ENCODE measurements around the gene DHRS7B.

DHRS7B gene

DNA sequence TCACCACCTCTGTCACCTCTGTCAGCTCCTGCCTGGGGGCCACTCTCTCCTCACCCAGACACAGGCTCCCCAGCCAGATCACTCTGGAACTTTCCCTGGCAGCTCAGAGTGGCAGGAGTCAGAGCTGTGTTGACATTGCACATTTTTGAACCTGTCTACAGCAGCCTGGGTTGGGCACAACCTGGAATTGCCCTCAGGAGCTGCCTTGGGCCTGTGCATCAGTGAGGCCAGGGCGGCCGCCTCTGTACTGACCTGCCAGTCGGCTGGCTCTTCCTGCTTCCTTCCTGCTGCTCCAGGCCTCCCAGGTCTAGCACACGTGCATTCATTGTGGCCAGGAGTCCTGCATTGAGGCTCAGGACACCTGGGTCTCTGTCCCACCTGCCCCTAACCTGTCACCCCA is 101.3 kb downstream of the DHRS7B start:
- no peak overlapping the region for H3K4me2 ChIP-seq
- no peaks in the 10 kb centered on the region for H3K27me3 ChIP-seq (ENCODE audit: insufficient read depth, low read depth)
- no peak overlapping the region for H3K9ac ChIP-seq
- no peaks in the 10 kb centered on the region for H3K4me1 ChIP-seq (ENCODE audit: low read depth, poor library complexity, severe bottlenecking)
- H3K4me3 ChIP-seq (IDR thresholded peaks at IDR 0.05; ENCODE audit: insufficient read depth, low read depth, low read length) = no peak overlapping the region
- no peak overlapping the region for H2AFZ ChIP-seq (ENCODE audit: low read depth)
- TF ChIP-seq, protein P1, sequence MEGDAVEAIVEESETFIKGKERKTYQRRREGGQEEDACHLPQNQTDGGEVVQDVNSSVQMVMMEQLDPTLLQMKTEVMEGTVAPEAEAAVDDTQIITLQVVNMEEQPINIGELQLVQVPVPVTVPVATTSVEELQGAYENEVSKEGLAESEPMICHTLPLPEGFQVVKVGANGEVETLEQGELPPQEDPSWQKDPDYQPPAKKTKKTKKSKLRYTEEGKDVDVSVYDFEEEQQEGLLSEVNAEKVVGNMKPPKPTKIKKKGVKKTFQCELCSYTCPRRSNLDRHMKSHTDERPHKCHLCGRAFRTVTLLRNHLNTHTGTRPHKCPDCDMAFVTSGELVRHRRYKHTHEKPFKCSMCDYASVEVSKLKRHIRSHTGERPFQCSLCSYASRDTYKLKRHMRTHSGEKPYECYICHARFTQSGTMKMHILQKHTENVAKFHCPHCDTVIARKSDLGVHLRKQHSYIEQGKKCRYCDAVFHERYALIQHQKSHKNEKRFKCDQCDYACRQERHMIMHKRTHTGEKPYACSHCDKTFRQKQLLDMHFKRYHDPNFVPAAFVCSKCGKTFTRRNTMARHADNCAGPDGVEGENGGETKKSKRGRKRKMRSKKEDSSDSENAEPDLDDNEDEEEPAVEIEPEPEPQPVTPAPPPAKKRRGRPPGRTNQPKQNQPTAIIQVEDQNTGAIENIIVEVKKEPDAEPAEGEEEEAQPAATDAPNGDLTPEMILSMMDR (conservative IDR thresholded peaks at IDR 0.05; ENCODE audit: low read depth, low read length) = no peak
- no peak overlapping the region for H3K27ac ChIP-seq
- no peaks in the 10 kb centered on the region for H4K20me1 ChIP-seq (ENCODE audit: insufficient read depth)
- no peaks in the 10 kb centered on the region for H3K36me3 ChIP-seq (ENCODE audit: insufficient read depth)
- H3K79me2 ChIP-seq (ENCODE audit: insufficient read depth, low read depth) = no peaks in the 10 kb centered on the region

DNA sequence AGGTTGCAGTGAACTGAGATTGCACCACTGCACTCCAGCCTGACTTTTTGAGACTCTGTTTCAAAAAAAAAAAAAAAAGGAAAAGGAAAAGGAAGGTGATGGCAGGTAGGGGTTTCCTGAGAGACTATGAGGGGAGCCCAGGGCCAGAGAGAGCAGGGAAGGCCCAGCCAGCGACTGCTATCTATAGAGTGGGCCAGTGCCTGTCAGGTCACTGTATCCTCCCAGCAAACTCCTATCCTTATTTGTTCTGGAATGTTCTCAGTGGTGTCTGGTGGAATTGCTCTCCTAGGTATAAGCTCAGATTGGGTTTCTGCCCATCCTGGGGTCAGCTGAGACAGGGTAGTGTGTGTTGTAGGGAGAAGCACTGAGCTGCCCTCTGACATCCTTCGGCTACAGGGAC is 102.1 kb downstream of the DHRS7B start:
- no peaks in the 10 kb centered on the region for H3K79me2 ChIP-seq (ENCODE audit: insufficient read depth, low read depth)
- H2AFZ ChIP-seq (ENCODE audit: low read depth) = no peak overlapping the region
- H3K4me3 ChIP-seq (IDR thresholded peaks at IDR 0.05; ENCODE audit: insufficient read depth, low read depth, low read length) = no peak overlapping the region
- H3K36me3 ChIP-seq (ENCODE audit: insufficient read depth) = no peaks in the 10 kb centered on the region
- no peak overlapping the region for H3K9ac ChIP-seq
- no peaks in the 10 kb centered on the region for H3K4me1 ChIP-seq (ENCODE audit: low read depth, poor library complexity, severe bottlenecking)
- no peak overlapping the region for H3K27ac ChIP-seq
- H3K4me2 ChIP-seq = no peak overlapping the region
- H3K27me3 ChIP-seq (ENCODE audit: insufficient read depth, low read depth) = no peaks in the 10 kb centered on the region
- TF ChIP-seq, protein P1 (conservative IDR thresholded peaks at IDR 0.05; ENCODE audit: low read depth, low read length) = no peak
- no peaks in the 10 kb centered on the region for H4K20me1 ChIP-seq (ENCODE audit: insufficient read depth)

DNA sequence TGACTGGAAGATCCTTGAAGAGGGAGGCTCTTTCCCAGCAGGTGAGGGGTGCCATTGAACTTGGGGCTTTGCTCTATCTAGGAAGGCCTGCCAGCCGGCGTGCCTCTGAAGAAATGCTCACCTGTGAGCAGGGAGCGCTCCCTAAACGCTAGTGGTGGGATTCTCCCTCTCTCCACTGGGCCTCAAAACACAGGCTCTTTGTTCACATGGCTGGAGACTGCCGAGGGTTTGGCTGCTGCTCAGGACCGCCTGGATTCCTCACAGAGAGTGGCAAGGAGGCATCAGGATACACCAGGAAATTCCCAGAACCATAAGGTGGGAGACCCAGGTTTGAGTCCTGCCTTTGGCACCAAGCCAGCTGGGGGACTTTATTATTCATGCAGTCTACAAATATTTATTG is 104.8 kb downstream of the DHRS7B start:
- Histone ChIP-seq H3K4me3 (IDR thresholded peaks at IDR 0.05; ENCODE audit: insufficient read depth, low read depth, low read length) (no peak overlapping the region), H3K4me2 (no peak overlapping the region), H3K4me1 (ENCODE audit: low read depth, poor library complexity, severe bottlenecking) (no peaks in the 10 kb centered on the region), H3K27me3 (ENCODE audit: insufficient read depth, low read depth) (no peaks in the 10 kb centered on the region), H3K79me2 (ENCODE audit: insufficient read depth, low read depth) (no peaks in the 10 kb centered on the region), H2AFZ (ENCODE audit: low read depth) (no peak overlapping the region), H4K20me1 (ENCODE audit: insufficient read depth) (no peaks in the 10 kb centered on the region), H3K36me3 (ENCODE audit: insufficient read depth) (no peaks in the 10 kb centered on the region), H3K9ac (no peak overlapping the region), H3K27ac (no peak overlapping the region)
- TF ChIP-seq, protein P1 (conservative IDR thresholded peaks at IDR 0.05; ENCODE audit: low read depth, low read length) = no peak

DNA sequence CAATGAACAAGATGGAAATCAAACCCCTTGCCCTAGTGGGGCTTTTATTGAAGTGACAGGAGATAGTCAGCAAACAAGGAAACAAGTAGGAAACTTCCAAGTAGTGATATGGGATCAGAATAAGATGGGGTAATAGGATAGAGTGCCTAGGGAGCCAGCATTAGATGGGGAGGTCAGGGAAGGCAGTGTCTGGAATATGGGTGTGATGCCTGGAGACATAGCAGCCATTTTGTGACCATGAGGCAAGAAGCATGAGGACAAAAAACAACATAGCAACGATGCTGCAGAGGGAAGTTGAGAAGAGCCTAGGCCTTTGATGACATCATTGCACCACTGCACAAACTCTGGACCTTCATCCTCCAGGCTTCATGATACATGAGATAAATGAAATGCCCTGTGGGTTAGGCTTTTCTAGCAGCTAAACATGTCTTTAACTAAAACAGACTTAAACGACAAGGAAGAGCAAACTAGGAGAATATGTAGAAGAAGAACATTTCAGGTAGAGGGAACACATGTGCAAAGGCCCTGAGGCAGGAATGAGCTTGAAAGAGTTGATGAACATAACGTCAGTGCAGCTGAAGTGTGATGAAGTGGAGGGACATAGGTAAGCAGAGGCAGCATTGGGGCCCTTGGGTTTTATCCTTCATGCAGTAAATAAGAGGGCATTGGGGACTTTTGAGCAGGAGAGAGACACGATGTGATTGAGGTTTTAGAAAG is 105.4 kb downstream of the DHRS7B start:
- Histone ChIP-seq H3K79me2 (ENCODE audit: insufficient read depth, low read depth) (no peaks in the 10 kb centered on the region), H3K36me3 (ENCODE audit: insufficient read depth) (no peaks in the 10 kb centered on the region), H3K27me3 (ENCODE audit: insufficient read depth, low read depth) (no peaks in the 10 kb centered on the region), H4K20me1 (ENCODE audit: insufficient read depth) (no peaks in the 10 kb centered on the region), H3K9ac (no peak overlapping the region), H3K27ac (no peak overlapping the region), H3K4me2 (no peak overlapping the region), H2AFZ (ENCODE audit: low read depth) (no peak overlapping the region), H3K4me1 (ENCODE audit: low read depth, poor library complexity, severe bottlenecking) (no peaks in the 10 kb centered on the region), H3K4me3 (IDR thresholded peaks at IDR 0.05; ENCODE audit: insufficient read depth, low read depth, low read length) (no peak overlapping the region)
- TF ChIP-seq, protein P1 (conservative IDR thresholded peaks at IDR 0.05; ENCODE audit: low read depth, low read length) = no peak
